Suprapubic skin (tissue), 3 donors: Measurements from ENCODE around the gene PPIE.

Experiments used
- EP300 ChIP-seq: sonication (generic); formaldehyde crosslinking; IDR thresholded peaks from one replicate; pipeline ENCODE4 v1.6.1; 2017; ENCODE audit warnings: antibody characterized with exemption
- POLR2A ChIP-seq, 2 donors: fragments of 450-650 bp; IDR thresholded peaks; one replicate each; pipeline ENCODE4 v1.6.1; 2017; ENCODE audit warnings: antibody characterized with exemption in 2 of 2, mild to moderate bottlenecking in 2 of 2, moderate library complexity in 2 of 2
- TF ChIP-seq, protein P1 (sequence below), 2 donors: fragments of 200-600 bp in 1 of 2; fragments of 450-650 bp in 1 of 2; sonication (generic) in 1 of 2; IDR thresholded peaks; one replicate each; pipeline ENCODE4 v1.5.1; 2016 to 2019; ENCODE audit warnings: antibody characterized with exemption in 2 of 2, mild to moderate bottlenecking in 1 of 2, moderate library complexity in 1 of 2

DNA sequence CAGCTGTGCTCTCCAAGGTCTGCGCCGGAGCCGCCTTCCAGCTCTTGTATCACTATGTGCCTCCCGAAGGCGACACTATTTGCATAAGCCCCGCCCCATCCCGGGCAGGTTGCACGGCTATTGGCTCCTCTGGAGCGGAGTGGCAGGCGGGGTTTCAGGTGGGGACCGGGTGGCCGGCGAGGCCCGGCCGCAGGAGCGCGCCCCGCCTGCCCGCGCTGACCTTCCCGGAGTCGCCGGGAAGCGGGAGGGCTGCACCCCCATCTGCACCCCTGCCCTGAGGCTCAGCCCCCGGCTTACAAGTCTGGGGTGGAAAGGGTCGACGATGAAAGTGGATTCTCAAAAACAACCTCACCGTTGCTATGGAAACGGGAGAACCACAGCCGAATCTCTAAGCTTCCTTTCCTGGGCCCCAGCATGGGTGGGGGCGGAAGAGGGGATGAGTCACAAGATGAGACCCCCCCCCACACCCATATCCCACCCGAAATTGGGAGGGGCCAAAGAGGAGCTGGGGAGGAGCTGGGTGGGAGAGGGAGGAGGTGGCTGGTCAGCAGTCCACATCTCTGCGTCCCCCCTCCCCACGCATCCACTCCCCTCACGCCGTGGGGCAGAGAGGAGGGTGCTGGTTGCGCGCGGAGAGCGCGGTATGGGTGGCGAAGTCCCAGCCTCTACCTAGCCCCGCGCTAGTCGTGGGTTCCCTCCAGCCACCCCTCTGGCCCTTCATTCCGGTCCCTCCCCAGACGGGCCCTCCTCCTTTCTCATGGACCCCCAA, 47.1 kb upstream of the PPIE start, which contains the start of gene HPCAL4:
- TF ChIP-seq, protein P1, sequence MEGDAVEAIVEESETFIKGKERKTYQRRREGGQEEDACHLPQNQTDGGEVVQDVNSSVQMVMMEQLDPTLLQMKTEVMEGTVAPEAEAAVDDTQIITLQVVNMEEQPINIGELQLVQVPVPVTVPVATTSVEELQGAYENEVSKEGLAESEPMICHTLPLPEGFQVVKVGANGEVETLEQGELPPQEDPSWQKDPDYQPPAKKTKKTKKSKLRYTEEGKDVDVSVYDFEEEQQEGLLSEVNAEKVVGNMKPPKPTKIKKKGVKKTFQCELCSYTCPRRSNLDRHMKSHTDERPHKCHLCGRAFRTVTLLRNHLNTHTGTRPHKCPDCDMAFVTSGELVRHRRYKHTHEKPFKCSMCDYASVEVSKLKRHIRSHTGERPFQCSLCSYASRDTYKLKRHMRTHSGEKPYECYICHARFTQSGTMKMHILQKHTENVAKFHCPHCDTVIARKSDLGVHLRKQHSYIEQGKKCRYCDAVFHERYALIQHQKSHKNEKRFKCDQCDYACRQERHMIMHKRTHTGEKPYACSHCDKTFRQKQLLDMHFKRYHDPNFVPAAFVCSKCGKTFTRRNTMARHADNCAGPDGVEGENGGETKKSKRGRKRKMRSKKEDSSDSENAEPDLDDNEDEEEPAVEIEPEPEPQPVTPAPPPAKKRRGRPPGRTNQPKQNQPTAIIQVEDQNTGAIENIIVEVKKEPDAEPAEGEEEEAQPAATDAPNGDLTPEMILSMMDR (IDR thresholded peaks at IDR 0.05): no peak
- TF ChIP-seq POLR2A (IDR thresholded peaks at IDR 0.05) (no peak), EP300 (no peak)
